ENCODE data around the gene KLK6. TPM values are rescaled to one million over a fixed set of nuclear protein-coding genes. Genes with fewer than 3 reads are reported as not detected.

KLK6 gene
- total RNA-seq, 1 donor from 2014 or later, result not detected

DNA sequence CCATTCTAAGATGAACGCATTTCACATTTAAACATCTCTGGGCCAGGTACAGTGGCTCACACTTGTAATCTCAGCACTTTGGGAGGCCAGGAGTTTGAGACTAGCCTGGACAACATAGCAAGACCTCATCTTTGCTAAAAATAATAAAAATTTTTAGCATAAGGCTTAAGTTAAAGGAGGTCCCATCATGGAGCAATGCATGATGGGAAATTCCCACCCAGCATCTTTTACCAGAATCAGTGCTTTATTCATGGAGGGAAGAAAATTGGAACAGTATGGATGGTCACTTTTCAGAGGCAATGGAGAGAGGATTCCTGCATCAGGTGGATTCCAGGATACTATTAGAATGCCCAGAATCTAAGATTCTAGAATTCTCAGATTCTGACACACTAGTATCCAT is 35.9 kb upstream of the KLK6 start:
- Histone ChIP-seq H3K9me3 (replicated peaks) (no peaks in the 10 kb centered on the region), H3K36me3 (no peaks in the 10 kb centered on the region), H3K27me3 (ENCODE audit: low read depth) (peaks cover 98% of the 10 kb centered on the region), H3K27ac (replicated peaks) (no peak overlapping the region), H3K4me3 (no peak overlapping the region), H3K4me1 (no peaks in the 10 kb centered on the region)
- intact Hi-C loops (cut with micrococcal nuclease), result no loop called here
- DNase-seq, result no peak
- TF ChIP-seq, protein P1, sequence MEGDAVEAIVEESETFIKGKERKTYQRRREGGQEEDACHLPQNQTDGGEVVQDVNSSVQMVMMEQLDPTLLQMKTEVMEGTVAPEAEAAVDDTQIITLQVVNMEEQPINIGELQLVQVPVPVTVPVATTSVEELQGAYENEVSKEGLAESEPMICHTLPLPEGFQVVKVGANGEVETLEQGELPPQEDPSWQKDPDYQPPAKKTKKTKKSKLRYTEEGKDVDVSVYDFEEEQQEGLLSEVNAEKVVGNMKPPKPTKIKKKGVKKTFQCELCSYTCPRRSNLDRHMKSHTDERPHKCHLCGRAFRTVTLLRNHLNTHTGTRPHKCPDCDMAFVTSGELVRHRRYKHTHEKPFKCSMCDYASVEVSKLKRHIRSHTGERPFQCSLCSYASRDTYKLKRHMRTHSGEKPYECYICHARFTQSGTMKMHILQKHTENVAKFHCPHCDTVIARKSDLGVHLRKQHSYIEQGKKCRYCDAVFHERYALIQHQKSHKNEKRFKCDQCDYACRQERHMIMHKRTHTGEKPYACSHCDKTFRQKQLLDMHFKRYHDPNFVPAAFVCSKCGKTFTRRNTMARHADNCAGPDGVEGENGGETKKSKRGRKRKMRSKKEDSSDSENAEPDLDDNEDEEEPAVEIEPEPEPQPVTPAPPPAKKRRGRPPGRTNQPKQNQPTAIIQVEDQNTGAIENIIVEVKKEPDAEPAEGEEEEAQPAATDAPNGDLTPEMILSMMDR (IDR thresholded peaks at IDR 0.05; ENCODE audit: borderline replicate concordance), result no peak

DNA sequence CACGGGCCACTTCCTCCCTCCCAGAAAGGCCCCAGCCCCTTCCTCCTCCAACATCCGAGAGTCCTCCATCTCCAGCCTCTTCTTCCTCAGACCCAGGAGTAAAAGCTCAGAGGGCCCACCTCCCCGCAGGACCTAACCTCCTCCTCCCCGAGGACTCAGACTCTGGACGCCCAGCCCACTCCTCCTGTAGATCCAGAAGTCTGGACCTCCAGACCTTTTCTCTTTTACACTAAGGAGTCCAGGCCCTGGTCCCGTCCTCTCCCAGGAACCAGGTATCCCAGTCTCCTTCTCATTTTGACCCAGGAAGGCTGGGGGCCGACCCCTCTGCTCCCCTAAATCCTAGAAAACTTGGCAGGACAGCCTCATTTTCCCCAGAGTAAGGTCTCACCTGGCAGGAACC is 33.9 kb upstream of the KLK6 start:
- Histone ChIP-seq H3K9me3 (replicated peaks) (no peaks in the 10 kb centered on the region), H3K36me3 (no peaks in the 10 kb centered on the region), H3K27me3 (ENCODE audit: low read depth) (peaks cover 98% of the 10 kb centered on the region), H3K4me3 (no peak overlapping the region), H3K27ac (replicated peaks) (no peak overlapping the region), H3K4me1 (no peaks in the 10 kb centered on the region)
- DNase-seq, result no peak
- TF ChIP-seq, protein P1 (IDR thresholded peaks at IDR 0.05; ENCODE audit: borderline replicate concordance), result no peak
- intact Hi-C loops (cut with micrococcal nuclease), result no loop called here

DNA sequence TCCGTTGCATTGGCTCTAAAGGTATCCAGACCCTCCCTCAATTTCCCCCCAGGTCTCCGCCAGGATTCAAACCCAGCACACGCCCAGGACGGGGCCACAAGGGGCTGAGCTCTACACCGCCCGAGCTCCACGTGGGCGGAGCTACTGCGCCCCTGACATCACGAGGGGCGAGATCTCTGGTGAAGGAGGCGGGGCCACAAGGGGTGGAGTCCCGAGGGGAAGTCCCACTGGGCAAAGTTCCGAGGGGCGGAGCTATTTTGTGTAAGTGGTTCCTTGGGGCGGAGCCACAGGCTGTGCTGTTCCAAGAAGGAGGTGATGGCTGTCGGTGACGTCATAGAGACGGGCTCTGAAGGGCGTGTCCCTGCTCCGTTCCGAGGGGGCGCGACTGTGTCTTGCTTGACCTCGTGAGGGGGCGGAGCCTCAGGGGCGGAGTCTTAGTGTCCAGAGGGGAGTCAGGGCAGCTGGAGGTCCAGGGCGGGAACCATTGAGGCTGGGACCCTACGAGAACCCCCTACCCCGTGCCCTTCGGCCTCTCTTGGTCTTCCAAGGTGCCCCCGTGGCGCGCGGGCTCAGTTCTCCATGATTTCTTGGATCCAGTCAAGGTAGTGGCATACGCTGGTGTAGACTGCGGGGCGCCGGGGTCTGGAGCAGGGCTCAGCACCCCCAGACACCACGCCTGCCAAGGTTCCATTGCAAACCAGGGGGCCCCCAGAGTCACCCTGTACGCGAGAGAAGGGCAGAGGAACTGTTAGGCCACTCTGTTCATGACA is 33.3 kb upstream of the KLK6 start:
- no peaks in the 10 kb centered on the region for H3K9me3 ChIP-seq (replicated peaks)
- no peak for DNase-seq
- intact Hi-C loops (cut with micrococcal nuclease), result no loop called here
- TF ChIP-seq, protein P1 (IDR thresholded peaks at IDR 0.05; ENCODE audit: borderline replicate concordance), result no peak
- peaks cover 98% of the 10 kb centered on the region for H3K27me3 ChIP-seq (ENCODE audit: low read depth)
- no peak overlapping the region for H3K4me3 ChIP-seq
- H3K27ac ChIP-seq (replicated peaks), result no peak overlapping the region
- no peaks in the 10 kb centered on the region for H3K36me3 ChIP-seq
- H3K4me1 ChIP-seq, result no peaks in the 10 kb centered on the region

DNA sequence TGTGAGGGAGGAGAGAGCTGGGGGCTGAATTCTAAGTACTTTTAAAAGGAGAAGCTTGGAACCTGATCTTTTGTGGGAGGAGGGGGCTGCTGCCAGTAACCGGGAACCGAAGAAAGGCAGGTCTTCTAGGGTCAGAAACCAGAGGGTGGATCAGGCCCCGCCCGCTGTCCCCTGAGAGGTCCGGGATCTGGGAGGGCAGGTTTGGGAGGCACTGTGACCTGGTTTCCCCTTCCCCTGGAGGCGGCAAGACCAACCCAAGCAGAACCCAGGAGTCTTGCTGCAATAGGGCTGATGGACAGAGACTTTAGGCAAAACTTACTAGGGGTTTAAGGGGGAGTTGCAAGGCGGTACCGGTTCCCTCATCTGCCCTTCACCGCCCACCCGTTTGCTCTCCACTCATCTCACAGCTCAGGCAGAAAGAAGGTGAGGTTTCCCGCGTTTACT is 32.7 kb upstream of the KLK6 start:
- Histone ChIP-seq H3K9me3 (replicated peaks) (no peaks in the 10 kb centered on the region), H3K36me3 (no peaks in the 10 kb centered on the region), H3K4me3 (no peak overlapping the region), H3K4me1 (no peaks in the 10 kb centered on the region), H3K27ac (replicated peaks) (no peak overlapping the region), H3K27me3 (ENCODE audit: low read depth) (peaks cover 97% of the 10 kb centered on the region)
- TF ChIP-seq, protein P1 (IDR thresholded peaks at IDR 0.05; ENCODE audit: borderline replicate concordance), result no peak
- intact Hi-C loops (cut with micrococcal nuclease), result no loop called here
- no peak for DNase-seq

DNA sequence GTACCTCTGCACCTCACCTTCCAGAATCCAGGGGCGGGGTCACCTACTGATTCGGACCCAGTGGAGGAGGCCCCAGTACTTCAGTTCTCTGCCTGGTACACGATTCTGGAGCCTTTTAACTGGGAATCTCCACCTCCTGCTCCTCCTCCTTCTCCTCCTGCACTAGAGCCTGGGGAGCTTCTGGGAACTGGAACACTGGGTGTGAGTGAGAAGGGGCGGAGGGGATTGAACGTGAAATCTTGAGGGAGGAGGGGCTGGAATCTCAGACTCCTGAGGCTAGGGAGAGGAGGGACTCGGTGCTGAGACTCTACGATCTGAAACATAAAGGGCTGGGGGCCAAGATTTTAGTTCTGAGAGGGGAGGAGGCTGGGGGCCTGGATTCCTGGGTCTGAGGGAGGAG is 32.1 kb upstream of the KLK6 start, which contains the start of gene KLK8:
KLK8 (minus strand) TSS at position 90 of the 400 bp plus-strand sequence. CDS start 437 bp downstream, outside the sequence.
- intact Hi-C loops (cut with micrococcal nuclease), result no loop called here
- TF ChIP-seq, protein P1 (IDR thresholded peaks at IDR 0.05; ENCODE audit: borderline replicate concordance), result no peak

More for the DNA sequence above, 32.1 kb upstream of the KLK6 start, which contains the start of gene KLK8:
- Histone ChIP-seq H3K27ac (replicated peaks) (no peak within 1 kb of the TSS), H3K36me3 (no peaks in the 10 kb centered on the region), H3K9me3 (replicated peaks) (no peaks in the 10 kb centered on the region), H3K27me3 (ENCODE audit: low read depth) (peaks cover 91% of the 10 kb centered on the region), H3K4me1 (no peaks in the 10 kb centered on the region), H3K4me3 (no peak within 1 kb of the TSS)
- no peak for DNase-seq

All from left ventricle myocardium inferior (tissue), 1 donor.